NCI-H2227 treated with DMSO at 0.1 percent for 48 hours (cell line): Measurements from ENCODE around the gene CHRFAM7A.
"Not testable (repeated sequence)": the region's sequence is repeated elsewhere in the genome, so short reads cannot be mapped to it uniquely, and the experiment has no call there.

ENCODE experiments used
- DNase-seq: peaks from one replicate; lab custom pipeline; 2025; lab: John Stamatoyannopoulos, UW

CHRFAM7A gene

DNA sequence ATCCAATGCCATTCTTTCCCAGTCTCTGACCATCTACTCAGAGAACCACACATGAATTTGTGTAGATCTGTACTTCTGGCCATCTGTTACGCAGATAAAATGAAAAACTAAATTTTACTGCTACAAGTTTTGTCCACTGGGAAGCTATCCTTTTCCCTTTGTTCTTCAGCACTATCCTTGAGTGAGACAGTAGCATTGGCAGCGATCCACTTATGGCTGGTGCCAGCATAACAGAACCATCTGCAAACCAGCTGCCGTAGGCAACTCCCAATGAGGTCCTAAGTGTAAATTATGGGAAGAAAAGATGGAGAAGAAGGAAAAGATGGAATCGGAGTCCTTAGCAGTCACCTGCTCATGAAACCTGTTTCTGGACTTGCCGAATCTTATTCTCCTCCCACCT lies 72.3 kb downstream of the CHRFAM7A start:
- DNase-seq = not testable (repeated sequence)

DNA sequence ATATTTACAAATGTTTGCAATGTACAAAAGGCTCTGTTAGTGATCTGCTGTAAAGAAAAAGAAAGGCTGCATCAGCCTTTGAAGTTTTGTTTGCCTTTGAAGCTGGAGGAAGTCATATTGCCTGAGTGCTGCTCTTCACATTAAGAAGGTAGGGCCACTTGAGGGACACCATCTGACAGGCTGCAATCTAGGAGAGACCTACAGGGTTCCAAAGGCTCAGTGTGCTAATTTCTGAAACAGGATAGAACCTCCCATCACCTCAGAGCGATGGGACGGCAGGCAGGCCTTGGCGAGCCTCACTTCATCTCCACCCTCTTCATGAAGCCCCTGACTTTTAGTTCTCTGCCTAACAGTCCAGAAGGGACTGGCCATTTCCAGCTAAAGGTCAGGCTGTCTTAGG lies 77.6 kb downstream of the CHRFAM7A start:
- DNase-seq = not testable (repeated sequence)

DNA sequence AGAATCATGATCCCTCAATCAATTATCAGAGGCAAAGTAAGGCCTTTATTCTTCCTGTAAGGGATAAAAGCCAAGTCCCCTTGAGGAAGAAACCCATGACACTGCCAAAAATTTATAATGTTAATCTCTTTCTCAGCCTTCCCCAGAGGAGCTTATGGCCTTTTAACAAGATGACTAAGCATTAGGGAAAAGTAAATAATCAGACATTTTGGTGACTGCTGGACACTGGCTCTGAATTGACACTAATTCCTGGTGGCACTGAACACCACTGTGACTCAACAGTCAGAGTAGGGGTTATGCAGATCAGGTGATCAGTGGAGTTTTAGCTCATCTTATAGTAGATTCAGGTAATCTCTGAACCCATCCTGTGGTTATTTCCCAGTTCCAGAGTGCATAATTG lies 82.8 kb downstream of the CHRFAM7A start:
- DNase-seq = not testable (repeated sequence)
